Measurements from ENCODE around the gene SYTL3. TPM values are rescaled to one million over a fixed set of nuclear protein-coding genes. Genes with fewer than 3 reads are reported as not detected.
A peak's percentile ranks its signal among the peaks of the same experiment; 100 is the strongest.

SYTL3 gene
- total RNA-seq, 1 donor from 2014 or later: 6.0 TPM

- peak; percentile 10 for ATAC-seq (ENCODE audit: low read depth)
- H3K4me3 Mint-ChIP-seq: no peak overlapping the region
- peaks cover 89% of the 10 kb centered on the region for H3K36me3 Mint-ChIP-seq (ENCODE audit: low read depth)
- no peak for TF ChIP-seq CTCF (IDR thresholded peaks at IDR 0.05)
- no peak for DNase-seq
- H3K27me3 Mint-ChIP-seq: no peaks in the 10 kb centered on the region
- ChIA-PET CTCF (no interaction called here), POLR2A (interaction anchor here (0.7 to 3.1 kb wide), 5 partner anchors 15 to 59 kb away, joined by 4 to 29 read pairs (median 6); no protein-coding TSS in a partner anchor)
- no peaks in the 10 kb centered on the region for H3K9me3 Mint-ChIP-seq
- H3K4me1 Mint-ChIP-seq: no peaks in the 10 kb centered on the region
- intact Hi-C loops (cut with micrococcal nuclease): no loop called here
- H3K27ac Mint-ChIP-seq: no peak overlapping the region
Measured at GRCh38 chr6:158766621-158767455, 117.0 kb downstream of the SYTL3 start.

DNA sequence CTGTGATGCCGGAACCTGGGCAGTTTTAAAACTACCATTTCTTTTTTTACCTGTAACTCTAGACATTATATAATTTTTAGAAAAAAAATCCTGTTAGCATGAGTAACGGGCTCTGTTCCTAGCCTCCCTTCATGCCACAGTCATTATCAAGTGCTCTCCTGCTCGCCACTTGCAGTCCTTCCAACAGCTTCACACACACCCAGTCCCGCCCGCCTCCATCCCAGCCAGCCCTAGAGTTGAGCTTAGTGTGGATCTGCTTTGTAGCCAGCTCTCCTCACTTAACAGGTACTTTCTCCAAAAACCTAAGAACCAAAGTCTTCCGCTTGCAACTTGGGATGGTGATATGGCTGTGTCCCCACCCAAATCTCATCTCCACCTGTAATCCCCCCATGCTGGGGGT, 117.9 kb downstream of the SYTL3 start:
- TF ChIP-seq CTCF (IDR thresholded peaks at IDR 0.05): no peak
- peak overlapping the region; percentile 30 for H3K27ac Mint-ChIP-seq
- no peak for DNase-seq
- H3K4me3 Mint-ChIP-seq: no peak overlapping the region
- ChIA-PET POLR2A (interaction anchor here (0.5 to 1.9 kb wide), 3 partner anchors 13 to 66 kb away, joined by 4 to 7 read pairs (median 6); no protein-coding TSS in a partner anchor), CTCF (no interaction called here)
- no peak for ATAC-seq (ENCODE audit: low read depth)
- H3K9me3 Mint-ChIP-seq: no peaks in the 10 kb centered on the region
- H3K4me1 Mint-ChIP-seq: no peaks in the 10 kb centered on the region
- H3K36me3 Mint-ChIP-seq (ENCODE audit: low read depth): peaks cover 95% of the 10 kb centered on the region
- intact Hi-C loops (cut with micrococcal nuclease): no loop called here
- no peaks in the 10 kb centered on the region for H3K27me3 Mint-ChIP-seq

DNA sequence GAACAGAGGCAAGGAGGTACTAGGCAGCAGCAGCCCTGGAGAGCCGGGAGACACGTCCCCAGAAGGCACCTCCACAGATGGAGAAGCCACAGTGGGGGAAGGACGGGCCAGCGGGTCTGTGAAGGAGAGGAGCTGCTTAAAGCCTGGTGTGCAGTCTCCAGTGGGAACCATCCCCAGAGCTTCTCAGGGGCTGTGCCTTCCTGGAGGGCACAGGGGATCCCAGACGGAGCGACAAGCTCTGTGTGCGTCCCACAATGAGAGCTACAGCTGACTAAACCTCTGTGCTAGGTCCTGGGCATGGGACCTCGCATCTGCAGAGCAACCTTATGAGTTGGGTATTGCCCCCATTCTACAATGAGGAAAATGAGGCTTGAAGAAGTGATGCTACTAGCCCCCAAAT, 118.6 kb downstream of the SYTL3 start:
- ChIA-PET POLR2A (interaction anchor here (0.5 to 1.9 kb wide), 4 partner anchors 13 to 61 kb away, joined by 3 to 9 read pairs (median 6); no protein-coding TSS in a partner anchor), CTCF (no interaction called here)
- no peak for TF ChIP-seq CTCF (IDR thresholded peaks at IDR 0.05)
- Mint-ChIP-seq H3K27ac (peak overlapping the region; percentile 24), H3K4me1 (no peaks in the 10 kb centered on the region), H3K27me3 (no peaks in the 10 kb centered on the region), H3K9me3 (no peaks in the 10 kb centered on the region), H3K4me3 (no peak overlapping the region), H3K36me3 (ENCODE audit: low read depth) (peaks cover 96% of the 10 kb centered on the region)
- ATAC-seq (ENCODE audit: low read depth) (no peak), DNase-seq (no peak)
- intact Hi-C loops (cut with micrococcal nuclease): no loop called here

DNA sequence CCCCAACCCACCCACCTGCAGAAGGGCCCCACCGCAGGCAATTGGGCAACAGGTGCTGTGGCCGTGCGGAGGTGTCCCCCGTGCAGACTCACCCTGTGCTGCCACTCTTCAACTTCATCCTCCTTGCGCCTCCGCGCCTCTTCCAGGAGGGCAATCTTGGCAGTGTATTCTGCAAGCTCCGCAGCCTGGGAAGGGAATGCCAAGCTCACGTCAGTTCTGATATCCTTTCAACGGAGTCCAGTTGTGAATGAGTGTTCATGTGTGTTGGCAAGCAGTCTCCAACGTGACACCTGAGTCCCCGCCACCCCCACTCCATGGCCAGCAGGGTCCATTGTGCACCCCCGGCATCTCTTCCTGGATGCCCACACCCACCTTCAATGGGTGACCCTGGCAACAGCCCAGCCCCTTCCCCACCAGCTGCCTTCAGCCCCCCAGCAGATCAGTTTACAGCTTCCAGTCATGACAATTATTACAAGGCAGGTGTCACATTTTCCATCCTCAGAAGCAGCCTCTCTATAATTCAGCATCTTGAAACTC, 119.4 kb downstream of the SYTL3 start:
- intact Hi-C loops (cut with micrococcal nuclease): no loop called here
- no peaks in the 10 kb centered on the region for H3K4me1 Mint-ChIP-seq
- CTCF ChIA-PET: interaction anchor here (0.7 to 1.2 kb wide), 2 partner anchors 43 to 65 kb away, joined by 3 read pairs; no protein-coding TSS in a partner anchor
- H3K27me3 Mint-ChIP-seq: no peaks in the 10 kb centered on the region
- DNase-seq (no peak), ATAC-seq (ENCODE audit: low read depth) (no peak)
- POLR2A ChIA-PET: interaction anchor here (0.9 to 1.4 kb wide), 2 partner anchors 53 to 62 kb away, joined by 5 to 9 read pairs; no protein-coding TSS in a partner anchor
- no peak overlapping the region for H3K4me3 Mint-ChIP-seq
- TF ChIP-seq CTCF (IDR thresholded peaks at IDR 0.05): no peak
- no peaks in the 10 kb centered on the region for H3K9me3 Mint-ChIP-seq
- peak overlapping the region; percentile 46 for H3K27ac Mint-ChIP-seq
- H3K36me3 Mint-ChIP-seq (ENCODE audit: low read depth): peaks cover 97% of the 10 kb centered on the region

All from activated B cell treated with CpG ODN at 0.5 μM for 24 hours (primary cell).